ENCODE results near the gene KCNG3.

Gene KCNG3

GRCh38 chr2:42421601-42422239, 72.1 kb downstream of the KCNG3 start:
- Histone ChIP-seq H3K9me3 (ENCODE audit: severe bottlenecking) (no peaks in the 10 kb centered on the region), H3K36me3 (no peaks in the 10 kb centered on the region), H3K27me3 (ENCODE audit: insufficient read depth, low read depth, severe bottlenecking) (no peaks in the 10 kb centered on the region), H3K4me3 (ENCODE audit: low read depth, low read length) (no peak overlapping the region), H3K27ac (no peak overlapping the region)
- DNase-seq, result no peak
- no peak for TF ChIP-seq CTCF (IDR thresholded peaks at IDR 0.05; ENCODE audit: low read depth, low read length)

- H3K27ac ChIP-seq, result no peak overlapping the region
- no peak for TF ChIP-seq CTCF (IDR thresholded peaks at IDR 0.05; ENCODE audit: low read depth, low read length)
- DNase-seq, result no peak
Observed at GRCh38 chr2:42421157-42421485, 72.7 kb downstream of the KCNG3 start.

GRCh38 chr2:42414648-42415047, 79.1 kb downstream of the KCNG3 start:
- no peak for TF ChIP-seq CTCF (IDR thresholded peaks at IDR 0.05; ENCODE audit: low read depth, low read length)
- Histone ChIP-seq H3K36me3 (no peaks in the 10 kb centered on the region), H3K27me3 (ENCODE audit: insufficient read depth, low read depth, severe bottlenecking) (no peaks in the 10 kb centered on the region), H3K27ac (no peak overlapping the region), H3K9me3 (ENCODE audit: severe bottlenecking) (peaks cover 14% of the 10 kb centered on the region), H3K4me3 (ENCODE audit: low read depth, low read length) (no peak overlapping the region)
- no peak for DNase-seq

More at GRCh38 chr2:42421157-42421485, 72.7 kb downstream of the KCNG3 start:
- Histone ChIP-seq H3K9me3 (ENCODE audit: severe bottlenecking) (no peaks in the 10 kb centered on the region), H3K36me3 (no peaks in the 10 kb centered on the region), H3K27me3 (ENCODE audit: insufficient read depth, low read depth, severe bottlenecking) (no peaks in the 10 kb centered on the region), H3K4me3 (ENCODE audit: low read depth, low read length) (no peak overlapping the region)

GRCh38 chr2:42414158-42414557, 79.6 kb downstream of the KCNG3 start:
- no peak overlapping the region for H3K27ac ChIP-seq
- H3K36me3 ChIP-seq, result no peaks in the 10 kb centered on the region
- no peak for DNase-seq
- TF ChIP-seq CTCF (IDR thresholded peaks at IDR 0.05; ENCODE audit: low read depth, low read length), result no peak
- H3K27me3 ChIP-seq (ENCODE audit: insufficient read depth, low read depth, severe bottlenecking), result no peaks in the 10 kb centered on the region
- H3K4me3 ChIP-seq (ENCODE audit: low read depth, low read length), result no peak overlapping the region
- peaks cover 14% of the 10 kb centered on the region for H3K9me3 ChIP-seq (ENCODE audit: severe bottlenecking)

- H3K36me3 ChIP-seq, result no peaks in the 10 kb centered on the region
- H3K27ac ChIP-seq, result no peak overlapping the region
- H3K4me3 ChIP-seq (ENCODE audit: low read depth, low read length), result no peak overlapping the region
- no peaks in the 10 kb centered on the region for H3K27me3 ChIP-seq (ENCODE audit: insufficient read depth, low read depth, severe bottlenecking)
- H3K9me3 ChIP-seq (ENCODE audit: severe bottlenecking), result peaks cover 14% of the 10 kb centered on the region
- no peak for TF ChIP-seq CTCF (IDR thresholded peaks at IDR 0.05; ENCODE audit: low read depth, low read length)
- DNase-seq, result no peak
Observed at GRCh38 chr2:42410742-42411514, 82.9 kb downstream of the KCNG3 start.
